GM12865 (cell line): ENCODE results near the gene DOP1B.

Experiments
- DNase-seq: peaks from one replicate; pipeline ENCODE4 v3.0.0; 2010; ENCODE audit warnings: low read depth
- H3K4me3 ChIP-seq: 2 replicates; pipeline ENCODE4 v1.5.1; 2011; ENCODE audit warnings: mild to moderate bottlenecking, low read depth, low read length, control low read depth
- CTCF ChIP-seq: IDR thresholded peaks from 2 replicates; pipeline ENCODE4 v1.5.1; 2011; ENCODE audit warnings: low read length, control low read depth, low read depth, inconsistent platforms; ENCODE audit not compliant: insufficient read depth; ENCODE audit errors: missing control alignments

Gene DOP1B

GRCh38 chr21:36203603-36203889 is 46.9 kb downstream of the DOP1B start:
- TF ChIP-seq CTCF = no peak
- H3K4me3 ChIP-seq = no peak overlapping the region
- peak; percentile 49 for DNase-seq

DNA sequence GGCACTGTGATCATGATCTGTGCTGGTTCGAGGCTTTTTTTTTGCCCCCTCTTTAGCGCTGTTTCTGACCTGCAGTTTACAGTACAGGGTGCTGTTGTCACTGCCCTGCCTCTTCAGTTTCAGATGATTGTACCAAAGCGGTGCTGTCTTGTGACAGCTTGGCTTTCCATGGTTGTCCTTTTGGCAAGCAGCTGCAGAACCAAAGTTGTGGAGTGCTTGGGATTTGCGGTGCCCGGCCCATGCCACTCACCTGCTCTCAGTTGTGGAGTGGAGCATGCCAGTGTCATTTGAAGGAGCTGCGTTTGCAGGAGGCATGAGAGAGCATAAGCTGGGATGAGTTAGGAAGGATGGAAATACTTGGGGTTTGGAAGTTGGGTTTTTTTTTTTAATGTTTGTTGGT is 48.4 kb downstream of the DOP1B start:
- no peak for DNase-seq
- no peak for TF ChIP-seq CTCF
- no peak overlapping the region for H3K4me3 ChIP-seq

DNA sequence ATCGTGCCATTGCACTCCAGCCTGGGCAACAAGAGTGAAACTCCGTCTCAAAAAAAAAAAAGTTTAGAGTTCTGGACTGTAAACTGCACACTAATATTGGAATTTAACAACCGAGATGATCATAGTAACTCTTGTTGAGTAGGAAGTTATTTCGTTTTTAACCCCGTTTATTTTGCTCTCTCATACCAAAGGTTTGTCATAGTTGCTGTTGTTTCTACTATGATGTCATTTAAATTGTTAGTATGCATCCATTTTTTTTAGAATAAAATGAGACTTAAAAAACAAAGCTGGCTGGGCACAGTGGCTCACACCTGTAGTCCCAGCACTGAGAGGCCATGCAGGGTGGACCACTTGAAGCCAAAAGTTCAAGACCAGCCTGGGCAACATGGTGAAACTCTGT is 49.3 kb downstream of the DOP1B start:
- no peak for TF ChIP-seq CTCF
- no peak overlapping the region for H3K4me3 ChIP-seq
- DNase-seq = no peak
